Measurements from ENCODE around the gene TOP3B. TPM values are rescaled to one million over a fixed set of nuclear protein-coding genes. Genes with fewer than 3 reads are reported as not detected.

The TOP3B gene
- total RNA-seq, 6 experiments from 2014 or later = 13.5 to 20.4 (median 15.6) TPM

- DNase-seq (no peak), ATAC-seq (no peak)
- peaks cover 0 to 2% (median 1%) of the 10 kb centered on the region in 4 donors for H3K4me1 ChIP-seq
- no peaks in the 10 kb centered on the region for H3K27me3 ChIP-seq
- WGBS (ENCODE audit: insufficient coverage, low coverage, low lambda C conversion rate, missing lambda C conversion rate) = 100% methylated on average over 4 of the region's 21 CpGs
- H3K4me3 ChIP-seq = no peak overlapping the region
- no peak overlapping the region for H3K27ac ChIP-seq
- intact Hi-C loops (cut with DNase I) = no loop called here
- no peaks in the 10 kb centered on the region for H3K9me3 ChIP-seq
- H3K36me3 ChIP-seq = no peaks in the 10 kb centered on the region
- TF ChIP-seq POLR2A (IDR thresholded peaks at IDR 0.05) (no peak), CTCF (IDR thresholded peaks at IDR 0.05) (no peak)
Measured at GRCh38 chr22:21923163-21923561, 59.4 kb downstream of the TOP3B start.

GRCh38 chr22:21922370-21923162 is 60.0 kb downstream of the TOP3B start:
- TF ChIP-seq POLR2A (IDR thresholded peaks at IDR 0.05) = no peak
- no peak for TF ChIP-seq CTCF (IDR thresholded peaks at IDR 0.05)
- H3K27ac ChIP-seq = no peak overlapping the region
- 91% methylated on average over 5 of the region's 20 CpGs for WGBS (ENCODE audit: insufficient coverage, low coverage, low lambda C conversion rate, missing lambda C conversion rate)
- no peaks in the 10 kb centered on the region for H3K4me1 ChIP-seq
- no peaks in the 10 kb centered on the region for H3K27me3 ChIP-seq
- no peak for ATAC-seq
- intact Hi-C loops (cut with DNase I) = no loop called here
- no peaks in the 10 kb centered on the region for H3K36me3 ChIP-seq
- no peak overlapping the region for H3K4me3 ChIP-seq
- DNase-seq = no peak
- no peaks in the 10 kb centered on the region for H3K9me3 ChIP-seq

GRCh38 chr22:21921729-21922128 is 60.9 kb downstream of the TOP3B start:
- no peak overlapping the region for H3K27ac ChIP-seq
- no peak overlapping the region for H3K4me3 ChIP-seq
- no peak for DNase-seq
- no peak for ATAC-seq
- intact Hi-C loops (cut with DNase I) = no loop called here
- no peaks in the 10 kb centered on the region for H3K27me3 ChIP-seq
- TF ChIP-seq POLR2A (IDR thresholded peaks at IDR 0.05) = no peak
- TF ChIP-seq CTCF (IDR thresholded peaks at IDR 0.05) = no peak
- no peaks in the 10 kb centered on the region for H3K36me3 ChIP-seq
- H3K9me3 ChIP-seq = no peaks in the 10 kb centered on the region
- H3K4me1 ChIP-seq = no peaks in the 10 kb centered on the region
- 70% methylated on average over 2 of the region's 8 CpGs for WGBS (ENCODE audit: insufficient coverage, low coverage, low lambda C conversion rate, missing lambda C conversion rate)

GRCh38 chr22:21921184-21921721 is 61.3 kb downstream of the TOP3B start:
- intact Hi-C loops (cut with DNase I) = no loop called here
- WGBS (ENCODE audit: insufficient coverage, low coverage, low lambda C conversion rate, missing lambda C conversion rate) = 80% methylated on average over 2 of the region's 13 CpGs
- H3K9me3 ChIP-seq = no peaks in the 10 kb centered on the region
- TF ChIP-seq CTCF (IDR thresholded peaks at IDR 0.05) = no peak
- TF ChIP-seq POLR2A (IDR thresholded peaks at IDR 0.05) = no peak
- no peak for DNase-seq
- no peak for ATAC-seq
- H3K4me1 ChIP-seq = no peaks in the 10 kb centered on the region
- H3K36me3 ChIP-seq = no peaks in the 10 kb centered on the region
- no peak overlapping the region for H3K27ac ChIP-seq
- no peak overlapping the region for H3K4me3 ChIP-seq
- no peaks in the 10 kb centered on the region for H3K27me3 ChIP-seq

All from right lobe of liver (tissue), 6 donors.